ENCODE measurements around the gene IGSF23. TPM values are rescaled to one million over a fixed set of nuclear protein-coding genes. Genes with fewer than 3 reads are reported as not detected.

The IGSF23 gene
- total and polyA plus RNA-seq, 2 of the 13 experiments (the other 11 are each of a cell fraction or from before 2014, with no cell fraction given), result 2.3 to 8.8 TPM

- TF ChIP-seq ZNF646 (CRISPR knock-in tag; IDR thresholded peaks at IDR 0.05) (0 out of 2 replicates have a peak, but pooled peaks have one; percentile 17), ZNF367 (CRISPR knock-in tag; IDR thresholded peaks at IDR 0.05; ENCODE audit: borderline replicate concordance) (no peak), NKX3-1 (CRISPR knock-in tag; IDR thresholded peaks at IDR 0.05) (no peak), ZNF749 (CRISPR knock-in tag; IDR thresholded peaks at IDR 0.05; ENCODE audit: borderline replicate concordance) (no peak), ZNF382 (CRISPR knock-in tag; IDR thresholded peaks at IDR 0.05; ENCODE audit: borderline replicate concordance) (no peak), ZNF607 (CRISPR knock-in tag; IDR thresholded peaks at IDR 0.05; ENCODE audit: borderline replicate concordance) (no peak), ADNP (CRISPR knock-in tag; IDR thresholded peaks at IDR 0.05) (no peak), FOXP1 (IDR thresholded peaks at IDR 0.05) (no peak), FOXP1 (CRISPR knock-in tag; IDR thresholded peaks at IDR 0.05) (peak; percentile 51; the same call in 1 of the 2 replicates), RAD21 (CRISPR knock-in tag; IDR thresholded peaks at IDR 0.05) (no peak), HIC2 (CRISPR knock-in tag; IDR thresholded peaks at IDR 0.05; ENCODE audit: low read depth) (0 out of 2 replicates have a peak, but pooled peaks have one; percentile 13), GATA4 (IDR thresholded peaks at IDR 0.05; ENCODE audit: borderline replicate concordance, low read depth) (peak; percentile 51; the same call in 1 of the 2 replicates), ZBTB43 (CRISPR knock-in tag; conservative IDR thresholded peaks at IDR 0.05) (no peak), CAMTA2 (CRISPR knock-in tag; IDR thresholded peaks at IDR 0.05; ENCODE audit: borderline replicate concordance) (no peak), ZBTB3 (CRISPR knock-in tag; IDR thresholded peaks at IDR 0.05; ENCODE audit: borderline replicate concordance, low read depth) (peak; percentile 77; the same call in 1 of the 2 replicates), TBX3 (IDR thresholded peaks at IDR 0.05; ENCODE audit: borderline replicate concordance) (peak; percentile 65; the same call in 1 of the 2 replicates), JUND (CRISPR knock-in tag; IDR thresholded peaks at IDR 0.05) (no peak), ZNF740 (CRISPR knock-in tag; IDR thresholded peaks at IDR 0.05) (no peak), JARID2 (CRISPR knock-in tag; IDR thresholded peaks at IDR 0.05; ENCODE audit: insufficient replicate concordance) (no peak), ZNF501 (CRISPR knock-in tag; IDR thresholded peaks at IDR 0.05) (no peak)
Observed at GRCh38 chr19:44613295-44614178, at the start of gene IGSF23 (continued).
